Measurements from ENCODE around the gene AGAP3.

AGAP3 gene

GRCh38 chr7:151124481-151124880 lies 38.2 kb downstream of the AGAP3 start:
- DNase-seq = no peak

- no peak for DNase-seq
Measured at GRCh38 chr7:151124899-151125399, 38.7 kb downstream of the AGAP3 start.

- DNase-seq = no peak
Measured at GRCh38 chr7:151125470-151125845, 39.2 kb downstream of the AGAP3 start.

GRCh38 chr7:151125846-151126481 lies 39.7 kb downstream of the AGAP3 start:
- no peak for DNase-seq

GRCh38 chr7:151126491-151127137 lies 40.3 kb downstream of the AGAP3 start:
- no peak for DNase-seq

GRCh38 chr7:151128144-151128543 lies 41.9 kb downstream of the AGAP3 start:
- no peak for DNase-seq

GRCh38 chr7:151128716-151129115 lies 42.4 kb downstream of the AGAP3 start:
- no peak for DNase-seq

GRCh38 chr7:151129117-151129959 lies 43.1 kb downstream of the AGAP3 start:
- no peak for DNase-seq

GRCh38 chr7:151129960-151130591 lies 43.8 kb downstream of the AGAP3 start:
- DNase-seq = no peak

GRCh38 chr7:151130741-151131157 lies 44.5 kb downstream of the AGAP3 start:
- DNase-seq = no peak

- no peak for DNase-seq
Measured at GRCh38 chr7:151131224-151131591, 44.9 kb downstream of the AGAP3 start.

- no peak for DNase-seq
Measured at GRCh38 chr7:151131592-151132293, 45.5 kb downstream of the AGAP3 start.

- no peak for DNase-seq
Measured at GRCh38 chr7:151132461-151133205, 46.4 kb downstream of the AGAP3 start.

- no peak for DNase-seq
Measured at GRCh38 chr7:151133266-151133985, 47.2 kb downstream of the AGAP3 start.

- DNase-seq = no peak
Measured at GRCh38 chr7:151133986-151134742, 47.9 kb downstream of the AGAP3 start.

- DNase-seq = no peak
Measured at GRCh38 chr7:151134743-151135524, 48.7 kb downstream of the AGAP3 start.

GRCh38 chr7:151135525-151135845 lies 49.2 kb downstream of the AGAP3 start:
- DNase-seq = no peak

- DNase-seq = no peak
Measured at GRCh38 chr7:151135866-151136843, 49.9 kb downstream of the AGAP3 start.

Measured in activated CD4-positive, alpha-beta T cell treated with anti-CD3 and anti-CD28 coated beads, Interleukin-2, amount 50 U/mL, for 16 hours (primary cell).